ENCODE results near the gene GCLM.

GCLM gene

GRCh38 chr1:93846992-93847810, 62.0 kb downstream of the GCLM start:
- H3K36me3 ChIP-seq (ENCODE audit: control insufficient read depth, insufficient read depth, low read length): no peaks in the 10 kb centered on the region
- TF ChIP-seq, protein P1, sequence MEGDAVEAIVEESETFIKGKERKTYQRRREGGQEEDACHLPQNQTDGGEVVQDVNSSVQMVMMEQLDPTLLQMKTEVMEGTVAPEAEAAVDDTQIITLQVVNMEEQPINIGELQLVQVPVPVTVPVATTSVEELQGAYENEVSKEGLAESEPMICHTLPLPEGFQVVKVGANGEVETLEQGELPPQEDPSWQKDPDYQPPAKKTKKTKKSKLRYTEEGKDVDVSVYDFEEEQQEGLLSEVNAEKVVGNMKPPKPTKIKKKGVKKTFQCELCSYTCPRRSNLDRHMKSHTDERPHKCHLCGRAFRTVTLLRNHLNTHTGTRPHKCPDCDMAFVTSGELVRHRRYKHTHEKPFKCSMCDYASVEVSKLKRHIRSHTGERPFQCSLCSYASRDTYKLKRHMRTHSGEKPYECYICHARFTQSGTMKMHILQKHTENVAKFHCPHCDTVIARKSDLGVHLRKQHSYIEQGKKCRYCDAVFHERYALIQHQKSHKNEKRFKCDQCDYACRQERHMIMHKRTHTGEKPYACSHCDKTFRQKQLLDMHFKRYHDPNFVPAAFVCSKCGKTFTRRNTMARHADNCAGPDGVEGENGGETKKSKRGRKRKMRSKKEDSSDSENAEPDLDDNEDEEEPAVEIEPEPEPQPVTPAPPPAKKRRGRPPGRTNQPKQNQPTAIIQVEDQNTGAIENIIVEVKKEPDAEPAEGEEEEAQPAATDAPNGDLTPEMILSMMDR (IDR thresholded peaks at IDR 0.05): peak; percentile 2
- H3K4me2 ChIP-seq (ENCODE audit: low read length): peak overlapping the region; percentile 79
- peak overlapping the region; percentile 68 for H3K4me3 ChIP-seq (ENCODE audit: low read depth, low read length)
- H3K4me1 ChIP-seq: peaks cover 4% of the 10 kb centered on the region
- no peaks in the 10 kb centered on the region for H3K9me3 ChIP-seq (ENCODE audit: control insufficient read depth, low read length)
- no peaks in the 10 kb centered on the region for H3K79me2 ChIP-seq
- peak overlapping the region; percentile 98 for H2AFZ ChIP-seq
- peak overlapping the region; percentile 67 for H3K9ac ChIP-seq
- H3K27me3 ChIP-seq (ENCODE audit: control insufficient read depth, insufficient read depth, low read length): no peaks in the 10 kb centered on the region
- peak overlapping the region; percentile 92 for H3K27ac ChIP-seq

- no peaks in the 10 kb centered on the region for H3K27me3 ChIP-seq (ENCODE audit: control insufficient read depth, insufficient read depth, low read length)
- H2AFZ ChIP-seq: peak overlapping the region; percentile 76
- H3K4me3 ChIP-seq (ENCODE audit: low read depth, low read length): peak overlapping the region; percentile 68
- H3K9me3 ChIP-seq (ENCODE audit: control insufficient read depth, low read length): no peaks in the 10 kb centered on the region
- no peaks in the 10 kb centered on the region for H3K36me3 ChIP-seq (ENCODE audit: control insufficient read depth, insufficient read depth, low read length)
- H3K27ac ChIP-seq: peak overlapping the region; percentile 92
- H3K79me2 ChIP-seq: no peaks in the 10 kb centered on the region
- peak overlapping the region; percentile 79 for H3K4me2 ChIP-seq (ENCODE audit: low read length)
- H3K9ac ChIP-seq: peak overlapping the region; percentile 3
- H3K4me1 ChIP-seq: peaks cover 4% of the 10 kb centered on the region
- TF ChIP-seq, protein P1 (IDR thresholded peaks at IDR 0.05): peak; percentile 17
Measured at GRCh38 chr1:93846206-93846991, 62.8 kb downstream of the GCLM start.

DNA sequence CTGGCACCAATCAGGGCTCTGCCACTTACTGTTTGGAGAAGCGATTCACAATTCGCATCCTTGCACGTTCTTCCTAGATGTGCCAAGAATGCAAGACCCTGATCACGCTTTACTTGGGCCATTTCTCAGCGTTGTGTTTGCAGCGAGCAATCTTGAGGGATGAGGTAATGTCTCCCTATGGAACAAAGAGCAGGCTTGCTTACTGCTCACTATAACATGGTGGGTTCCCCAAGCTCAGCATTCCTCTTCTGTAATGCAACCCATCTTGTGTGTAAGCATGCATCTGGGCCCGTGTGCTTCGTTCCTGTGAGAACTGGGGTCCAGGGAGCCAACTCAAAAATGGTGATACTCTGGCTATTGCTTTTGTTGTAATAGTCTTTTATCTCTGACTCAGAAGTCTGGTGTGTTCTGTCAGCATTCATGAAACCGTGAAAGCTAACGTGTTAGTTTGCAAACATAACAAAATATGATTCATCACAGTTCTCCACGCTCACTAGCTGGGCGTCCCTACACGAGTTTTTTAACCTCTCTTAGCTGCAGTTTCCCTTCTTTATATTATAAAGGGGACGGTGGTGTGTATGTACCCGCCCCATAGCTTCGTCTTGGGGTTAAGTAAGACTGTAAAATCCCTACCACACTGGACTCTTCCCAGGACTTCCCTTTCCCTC, 63.6 kb downstream of the GCLM start:
- H3K9me3 ChIP-seq (ENCODE audit: control insufficient read depth, low read length): no peaks in the 10 kb centered on the region
- H3K4me2 ChIP-seq (ENCODE audit: low read length): peak overlapping the region; percentile 79
- H3K27ac ChIP-seq: peak overlapping the region; percentile 92
- H3K27me3 ChIP-seq (ENCODE audit: control insufficient read depth, insufficient read depth, low read length): no peaks in the 10 kb centered on the region
- TF ChIP-seq, protein P1 (IDR thresholded peaks at IDR 0.05): no peak
- H3K4me3 ChIP-seq (ENCODE audit: low read depth, low read length): peak overlapping the region; percentile 68
- H2AFZ ChIP-seq: peak overlapping the region; percentile 76
- H3K36me3 ChIP-seq (ENCODE audit: control insufficient read depth, insufficient read depth, low read length): no peaks in the 10 kb centered on the region
- no peaks in the 10 kb centered on the region for H3K79me2 ChIP-seq
- H3K4me1 ChIP-seq: peaks cover 4% of the 10 kb centered on the region
- H3K9ac ChIP-seq: peak overlapping the region; percentile 3

- Histone ChIP-seq H3K27me3 (ENCODE audit: control insufficient read depth, insufficient read depth, low read length) (no peaks in the 10 kb centered on the region), H3K4me3 (ENCODE audit: low read depth, low read length) (no peak overlapping the region), H3K4me2 (ENCODE audit: low read length) (no peak overlapping the region), H3K9me3 (ENCODE audit: control insufficient read depth, low read length) (no peaks in the 10 kb centered on the region), H2AFZ (no peak overlapping the region), H3K79me2 (no peaks in the 10 kb centered on the region), H3K4me1 (peaks cover 4% of the 10 kb centered on the region), H3K27ac (no peak overlapping the region), H3K9ac (no peak overlapping the region), H3K36me3 (ENCODE audit: control insufficient read depth, insufficient read depth, low read length) (no peaks in the 10 kb centered on the region)
- TF ChIP-seq, protein P1 (IDR thresholded peaks at IDR 0.05): peak; percentile 48
Measured at GRCh38 chr1:93844262-93845045, 64.8 kb downstream of the GCLM start.

Measured in parathyroid adenoma (tissue), 2 donors.